GM18861 (cell line): ENCODE results near the gene SPRED2.

ENCODE experiments used
- ATAC-seq: cut with Tn5 transposase; IDR thresholded peaks from one replicate; pipeline ENCODE4 v1.9.1; 2021; ENCODE audit not compliant: unreplicated experiment

The SPRED2 gene

GRCh38 chr2:65316072-65316471 is 116.3 kb downstream of the SPRED2 start:
- no peak for ATAC-seq

DNA sequence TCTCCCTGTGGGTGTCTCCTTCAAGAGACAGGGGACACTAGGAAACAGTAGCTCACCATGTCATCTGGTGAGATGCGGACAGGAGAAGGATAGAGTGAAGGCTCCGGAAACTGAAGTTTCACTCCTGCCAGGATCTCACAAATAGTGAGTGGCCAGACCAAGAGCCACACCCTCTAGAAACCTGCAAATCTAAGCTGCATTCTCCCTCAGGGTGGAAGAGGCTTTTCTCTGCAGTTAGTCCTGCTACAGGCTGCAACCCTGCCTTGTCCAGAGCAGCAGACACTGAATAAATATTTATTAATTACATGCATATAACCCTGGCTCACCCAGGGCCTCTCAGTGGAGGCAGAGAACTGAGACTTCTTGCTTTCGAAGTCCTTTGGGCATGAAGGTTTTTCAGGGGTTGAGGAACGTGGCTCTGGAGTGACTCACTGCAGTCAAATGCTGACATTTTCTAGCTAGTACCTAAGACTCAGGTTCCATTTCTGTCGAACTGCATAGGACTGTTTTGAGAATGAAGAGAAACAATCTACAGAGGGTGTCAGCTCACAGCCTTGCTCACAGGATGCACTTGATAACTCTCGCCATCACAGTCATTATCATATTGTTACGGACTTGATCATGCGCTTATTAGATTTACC is 117.5 kb downstream of the SPRED2 start:
- no peak for ATAC-seq

- no peak for ATAC-seq
Observed at GRCh38 chr2:65313954-65314256, 118.5 kb downstream of the SPRED2 start.

DNA sequence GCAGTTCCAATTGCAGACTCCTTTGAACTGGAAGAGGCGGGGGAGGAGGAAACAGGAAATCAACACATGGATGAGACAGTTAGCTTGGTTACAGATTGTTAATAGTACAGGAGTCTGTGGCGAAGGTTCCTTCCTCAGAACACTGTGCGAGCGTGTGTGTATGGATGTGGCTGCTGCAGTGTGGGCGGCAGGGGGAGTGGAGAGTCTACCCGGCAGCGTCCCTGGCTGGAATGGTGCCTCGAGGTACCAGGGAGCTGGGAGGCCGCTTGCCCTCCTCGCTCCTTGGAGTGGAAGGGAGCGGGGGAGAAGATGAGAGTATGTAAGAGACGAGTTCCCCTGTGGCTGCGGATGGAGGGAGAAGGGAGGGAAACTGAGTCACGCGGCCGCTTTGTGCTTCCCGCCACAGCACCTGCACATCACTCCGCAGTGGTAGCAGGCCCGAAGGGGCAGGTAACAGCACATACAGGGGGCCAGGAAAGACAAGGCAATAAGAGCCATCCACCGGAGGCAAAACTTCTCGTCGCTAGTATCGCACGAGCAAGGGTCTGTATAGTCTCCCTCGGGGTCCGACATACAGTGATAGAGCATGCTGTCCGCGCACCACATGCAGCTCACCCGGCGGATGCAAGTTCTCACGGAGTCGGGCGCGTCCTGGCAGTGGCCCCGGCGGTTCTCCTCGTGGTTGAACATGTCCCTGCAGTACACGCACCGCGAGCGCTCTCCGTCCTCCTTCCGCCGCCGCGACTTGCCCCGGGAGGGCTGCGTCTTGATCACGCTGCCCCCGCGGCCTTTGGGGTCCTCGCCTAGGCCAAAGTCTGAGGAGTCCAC is 119.1 kb downstream of the SPRED2 start:
- no peak for ATAC-seq

DNA sequence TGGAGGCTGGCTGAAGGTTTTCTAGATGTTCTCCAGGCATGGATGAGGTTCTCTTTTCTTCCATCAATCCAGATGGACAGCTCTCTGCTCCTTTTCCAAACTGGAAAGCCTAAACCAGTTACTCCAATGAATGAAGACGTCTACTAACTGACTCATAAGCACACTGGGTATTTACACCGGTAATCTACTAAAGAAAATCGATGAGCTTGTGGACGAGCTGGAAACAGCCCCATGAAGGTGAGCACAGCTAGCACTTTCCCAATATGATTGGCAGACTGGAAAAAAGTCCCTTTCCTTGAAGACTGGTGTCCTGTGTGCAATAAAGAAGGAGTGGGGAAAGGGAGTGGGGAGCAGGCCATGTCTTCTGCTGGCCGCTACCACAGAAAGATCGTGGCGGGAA is 120.8 kb downstream of the SPRED2 start:
- no peak for ATAC-seq

- ATAC-seq = no peak
Observed at GRCh38 chr2:65311049-65311448, 121.3 kb downstream of the SPRED2 start.

GRCh38 chr2:65309699-65310098 is 122.7 kb downstream of the SPRED2 start:
- no peak for ATAC-seq

- ATAC-seq = no peak
Observed at GRCh38 chr2:65305934-65306333, 126.5 kb downstream of the SPRED2 start.

DNA sequence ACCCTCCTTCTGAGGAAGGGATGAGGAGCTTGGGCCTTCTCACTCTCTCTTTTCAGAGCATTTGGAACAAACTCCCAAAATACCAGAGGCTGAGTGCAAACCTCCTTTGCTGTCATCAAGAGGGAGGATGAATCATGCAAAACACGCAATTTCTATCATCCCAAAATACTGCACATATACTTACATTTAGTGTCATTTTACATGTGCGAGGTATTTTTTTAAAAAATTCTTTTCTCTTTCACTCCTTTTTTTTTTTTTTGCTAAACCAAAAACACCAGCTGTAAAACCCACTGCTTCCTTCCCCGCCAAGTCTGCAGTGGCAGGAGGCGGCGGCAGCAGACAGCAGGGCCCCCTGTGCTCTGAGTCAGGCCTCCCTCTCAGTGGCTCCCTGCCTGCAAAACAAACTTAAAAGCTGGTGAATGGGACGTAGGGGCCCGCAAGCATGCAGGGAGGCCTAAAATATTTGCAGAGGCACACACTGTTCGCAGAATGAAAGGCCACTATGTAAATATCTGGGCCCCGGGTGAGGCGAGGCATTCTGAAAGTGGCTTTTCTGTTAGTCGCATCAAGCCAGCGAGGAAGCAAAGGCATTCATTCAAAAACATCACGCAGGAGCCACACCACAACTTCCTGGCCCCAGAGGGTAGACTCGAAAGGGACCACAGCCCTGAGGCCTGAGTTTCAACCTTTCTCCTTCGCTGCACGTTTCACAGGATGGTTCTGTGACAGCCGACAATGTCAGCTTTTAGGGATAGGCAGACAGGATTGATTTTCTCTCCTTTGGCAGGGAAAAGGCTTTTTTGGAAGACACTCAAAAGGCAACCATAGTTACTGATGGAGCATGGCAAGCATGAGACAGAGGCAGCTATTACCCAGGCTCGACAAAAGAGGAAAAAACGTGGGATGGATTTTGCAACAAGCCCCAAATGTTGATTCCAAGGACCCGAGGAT is 131.4 kb downstream of the SPRED2 start:
- ATAC-seq = peak; percentile 78

DNA sequence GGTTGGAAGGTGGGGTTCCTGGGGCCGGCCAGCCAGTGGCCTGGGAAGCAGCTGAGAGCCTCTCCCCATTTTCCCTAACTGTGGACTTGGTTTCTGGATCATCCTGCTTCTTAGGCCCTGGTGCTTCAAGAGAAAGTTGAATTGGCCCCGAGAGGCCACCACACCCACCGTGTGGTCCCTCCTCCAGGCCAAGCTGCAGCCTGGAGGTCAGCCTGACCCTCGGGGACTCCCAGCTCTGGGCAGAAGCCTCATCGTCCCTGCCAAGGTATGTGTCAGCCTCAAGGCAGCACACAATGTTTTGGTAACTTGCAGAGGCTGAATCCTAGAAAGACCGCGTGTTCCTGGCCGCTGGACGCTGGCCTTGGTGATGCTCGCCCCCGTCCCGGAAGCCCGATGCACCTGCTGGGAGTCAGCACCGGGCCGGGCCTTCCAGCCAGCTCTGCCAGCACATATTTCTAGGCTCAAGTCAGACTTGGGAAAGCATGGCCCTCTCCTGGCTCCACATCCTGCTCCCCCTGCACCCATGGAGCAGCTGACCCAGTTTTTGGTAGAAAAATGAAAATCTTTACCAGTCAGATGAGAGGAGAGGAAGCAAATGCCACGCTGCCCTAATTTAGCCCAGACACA is 132.2 kb downstream of the SPRED2 start:
- no peak for ATAC-seq

GRCh38 chr2:65299246-65299645 is 133.2 kb downstream of the SPRED2 start:
- no peak for ATAC-seq

DNA sequence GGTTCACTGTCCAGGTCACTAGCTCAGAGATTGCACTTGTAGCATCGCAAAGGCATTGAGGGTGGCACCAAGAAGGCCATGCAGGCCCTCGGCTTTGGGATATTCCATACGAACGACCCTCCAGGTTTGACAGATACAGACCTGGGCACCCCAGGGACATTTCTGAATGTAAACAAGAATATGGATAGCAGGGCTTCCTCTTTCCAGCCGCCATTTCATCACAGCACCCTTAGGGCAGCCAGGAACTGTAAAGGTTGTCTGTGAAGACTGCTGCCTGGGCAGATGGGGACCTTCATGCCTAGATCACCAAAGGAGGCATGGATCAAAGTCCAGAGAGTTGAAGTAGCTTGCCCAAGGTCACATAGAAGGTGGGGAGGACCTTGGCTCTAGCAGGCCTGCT is 134.3 kb downstream of the SPRED2 start:
- no peak for ATAC-seq

GRCh38 chr2:65297544-65297943 is 134.9 kb downstream of the SPRED2 start:
- ATAC-seq = no peak

DNA sequence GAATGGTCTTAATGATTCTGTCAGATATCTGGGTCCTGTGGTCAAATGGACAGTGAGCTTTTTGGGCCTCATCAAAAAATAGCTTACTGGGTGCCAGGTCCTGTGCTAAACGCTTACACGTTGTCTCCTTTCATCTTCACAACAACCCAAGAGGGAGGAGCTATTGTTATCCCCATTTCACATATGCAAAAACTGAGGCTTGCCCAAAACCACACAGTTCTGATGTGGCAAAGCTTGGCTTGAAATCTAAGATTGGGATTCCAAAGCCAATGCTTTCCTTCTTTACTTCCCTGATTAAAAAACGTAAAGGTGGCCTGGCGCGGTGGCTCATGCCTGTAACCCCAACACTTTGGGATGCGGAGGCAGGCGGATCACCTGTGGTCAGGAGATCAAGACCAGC is 135.4 kb downstream of the SPRED2 start:
- no peak for ATAC-seq

- ATAC-seq = no peak
Observed at GRCh38 chr2:65294701-65295100, 137.7 kb downstream of the SPRED2 start.

- no peak for ATAC-seq
Observed at GRCh38 chr2:65294136-65294535, 138.3 kb downstream of the SPRED2 start.

GRCh38 chr2:65293376-65293775 is 139.0 kb downstream of the SPRED2 start:
- no peak for ATAC-seq

GRCh38 chr2:65292461-65293011 is 139.9 kb downstream of the SPRED2 start:
- no peak for ATAC-seq

- no peak for ATAC-seq
Observed at GRCh38 chr2:65292106-65292400, 140.3 kb downstream of the SPRED2 start.

GRCh38 chr2:65291216-65292105 is 140.9 kb downstream of the SPRED2 start:
- no peak for ATAC-seq
